Stomach smooth muscle (tissue), 2 donors: ENCODE measurements around the gene WDR18.

Experiments
- H3K27ac ChIP-seq: one replicate; pipeline ENCODE4 v1.7.0; 2013; ENCODE audit warnings: mild to moderate bottlenecking, low read length, inconsistent platforms
- H3K27me3 ChIP-seq, 2 donors: one replicate each; pipeline ENCODE4 v1.7.0; 2013; ENCODE audit warnings: low read length in 2 of 2; ENCODE audit not compliant: insufficient read depth in 2 of 2, control insufficient read depth in 1 of 2
- H3K36me3 ChIP-seq, 2 donors: one replicate each; pipeline ENCODE4 v1.7.0; 2013; ENCODE audit warnings: low read length in 2 of 2; ENCODE audit not compliant: control insufficient read depth in 2 of 2, insufficient read depth in 2 of 2
- H3K4me1 ChIP-seq: one replicate; pipeline ENCODE4 v1.7.0; 2013; ENCODE audit warnings: low read length; ENCODE audit not compliant: control insufficient read depth, insufficient read depth
- H3K4me3 ChIP-seq, 2 donors: one replicate each; pipeline ENCODE4 v1.7.0; 2013; ENCODE audit warnings: low read length in 2 of 2
- H3K9ac ChIP-seq, 2 donors: one replicate each; pipeline ENCODE4 v1.7.0; 2013; ENCODE audit warnings: low read length in 2 of 2, mild to moderate bottlenecking in 1 of 2
- H3K9me3 ChIP-seq, 2 donors: one replicate each; pipeline ENCODE4 v1.7.0; 2013; ENCODE audit warnings: low read length in 2 of 2; ENCODE audit not compliant: control insufficient read depth in 2 of 2
- donor health status: healthy.
- donor health status: Pancreatic carcinoma.

Gene WDR18

DNA sequence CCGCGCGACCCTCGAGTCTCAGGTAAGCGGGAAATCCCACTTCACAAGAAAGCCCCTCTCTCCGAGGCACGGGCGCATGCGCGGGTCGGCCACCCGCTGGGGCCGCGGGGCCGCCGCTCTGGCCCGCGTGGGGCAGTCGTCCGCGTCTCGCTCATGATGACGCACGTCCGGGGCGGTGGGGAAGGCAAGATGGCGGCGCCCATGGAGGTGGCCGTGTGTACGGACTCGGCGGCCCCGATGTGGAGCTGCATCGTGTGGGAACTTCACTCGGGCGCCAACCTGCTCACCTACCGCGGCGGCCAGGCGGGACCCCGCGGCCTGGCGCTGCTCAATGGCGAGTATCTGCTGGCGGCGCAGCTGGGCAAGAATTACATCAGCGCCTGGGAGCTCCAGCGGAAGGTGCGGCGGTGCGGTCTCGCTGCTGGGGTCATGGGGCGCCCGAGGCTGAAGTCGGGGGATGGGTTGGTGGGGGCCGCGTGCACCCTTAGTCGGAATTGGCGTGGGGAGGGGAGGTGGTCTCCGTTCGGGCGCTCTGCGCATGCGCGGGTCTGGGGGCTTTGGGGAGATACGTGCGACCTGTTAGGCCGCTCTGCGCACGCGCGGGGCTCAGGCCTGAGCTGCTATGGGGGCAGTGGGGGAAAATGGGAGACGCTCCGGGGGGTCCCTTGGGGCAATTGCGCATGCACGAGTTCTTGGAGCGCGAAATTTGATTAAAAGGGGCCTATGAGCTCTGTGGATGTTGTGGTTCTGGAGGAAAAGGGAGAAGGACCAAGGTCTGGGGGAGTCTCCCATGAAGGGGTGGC, at the start of gene WDR18:
WDR18 (plus strand) TSS at position 181 of the 803 bp plus-strand sequence; CDS start at position 190, 9 bp downstream.
- peaks cover 23% of the 10 kb centered on the region for H3K4me1 ChIP-seq

GRCh38 chr19:934865-935479, 49.2 kb upstream of the WDR18 start:
- peak overlapping the region in 1 of 2 donors; percentile 15 for H3K4me3 ChIP-seq
- H3K27ac ChIP-seq: peak overlapping the region; percentile 64
- peaks cover 33% of the 10 kb centered on the region for H3K4me1 ChIP-seq
- no peaks in the 10 kb centered on the region for H3K27me3 ChIP-seq
- H3K9me3 ChIP-seq: no peaks in the 10 kb centered on the region
- no peaks in the 10 kb centered on the region for H3K36me3 ChIP-seq
- no peak overlapping the region for H3K9ac ChIP-seq

More for the DNA sequence above, at the start of gene WDR18:
- H3K4me3 ChIP-seq: peak within 1 kb of the TSS; percentile 81 to 88
- peaks cover 0 to 6% of the 10 kb centered on the region in 2 donors for H3K36me3 ChIP-seq
- peak within 1 kb of the TSS; percentile 73 to 87 for H3K9ac ChIP-seq
- H3K27me3 ChIP-seq: no peaks in the 10 kb centered on the region
- peak within 1 kb of the TSS; percentile 85 for H3K27ac ChIP-seq
- H3K9me3 ChIP-seq: no peaks in the 10 kb centered on the region

DNA sequence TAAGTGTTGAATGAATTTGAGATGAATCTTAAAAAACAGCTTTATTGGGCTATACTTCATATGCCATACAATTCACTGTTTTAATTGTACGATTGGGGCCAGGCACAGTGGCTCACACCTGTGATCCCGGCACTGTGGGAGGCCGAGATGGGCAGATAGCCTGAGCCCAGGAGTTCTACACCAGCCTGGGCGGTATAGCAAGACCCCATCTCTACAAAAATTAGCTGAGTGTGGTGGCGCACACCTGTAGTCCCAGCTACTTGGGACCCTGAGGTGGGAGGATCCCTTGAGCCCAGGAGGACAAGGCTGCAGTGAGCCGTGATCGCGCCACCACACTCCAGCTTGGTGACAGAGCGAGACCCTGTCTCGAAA, 48.0 kb upstream of the WDR18 start:
- H3K27ac ChIP-seq: no peak overlapping the region
- no peaks in the 10 kb centered on the region for H3K27me3 ChIP-seq
- peaks cover 44% of the 10 kb centered on the region for H3K4me1 ChIP-seq
- no peaks in the 10 kb centered on the region for H3K9me3 ChIP-seq
- H3K4me3 ChIP-seq: no peak overlapping the region
- H3K36me3 ChIP-seq: no peaks in the 10 kb centered on the region
- no peak overlapping the region for H3K9ac ChIP-seq

DNA sequence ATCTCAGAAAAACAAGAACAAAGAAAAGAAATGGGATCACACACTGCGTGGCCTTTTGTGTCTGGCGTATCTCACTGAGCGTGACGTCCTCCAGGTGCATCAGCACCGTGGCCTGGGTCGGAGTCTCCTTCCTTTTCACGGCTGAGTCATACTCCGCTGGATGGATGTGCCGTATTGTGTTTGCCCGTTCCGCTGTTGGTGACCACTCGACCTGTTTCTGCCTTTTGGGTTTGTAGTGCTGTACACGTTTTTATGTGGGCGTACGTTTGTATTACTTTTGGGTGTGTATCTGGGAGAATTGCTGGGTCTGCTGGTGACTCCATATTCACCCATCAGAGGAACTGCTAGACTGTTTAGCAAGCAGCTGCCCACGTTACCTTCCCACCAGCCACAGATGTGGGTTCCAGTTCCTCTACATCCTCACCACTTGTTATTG, 46.9 kb upstream of the WDR18 start:
- Histone ChIP-seq H3K4me3 (no peak overlapping the region), H3K36me3 (no peaks in the 10 kb centered on the region), H3K9me3 (no peaks in the 10 kb centered on the region), H3K9ac (no peak overlapping the region), H3K4me1 (peaks cover 49% of the 10 kb centered on the region), H3K27me3 (no peaks in the 10 kb centered on the region), H3K27ac (no peak overlapping the region)

DNA sequence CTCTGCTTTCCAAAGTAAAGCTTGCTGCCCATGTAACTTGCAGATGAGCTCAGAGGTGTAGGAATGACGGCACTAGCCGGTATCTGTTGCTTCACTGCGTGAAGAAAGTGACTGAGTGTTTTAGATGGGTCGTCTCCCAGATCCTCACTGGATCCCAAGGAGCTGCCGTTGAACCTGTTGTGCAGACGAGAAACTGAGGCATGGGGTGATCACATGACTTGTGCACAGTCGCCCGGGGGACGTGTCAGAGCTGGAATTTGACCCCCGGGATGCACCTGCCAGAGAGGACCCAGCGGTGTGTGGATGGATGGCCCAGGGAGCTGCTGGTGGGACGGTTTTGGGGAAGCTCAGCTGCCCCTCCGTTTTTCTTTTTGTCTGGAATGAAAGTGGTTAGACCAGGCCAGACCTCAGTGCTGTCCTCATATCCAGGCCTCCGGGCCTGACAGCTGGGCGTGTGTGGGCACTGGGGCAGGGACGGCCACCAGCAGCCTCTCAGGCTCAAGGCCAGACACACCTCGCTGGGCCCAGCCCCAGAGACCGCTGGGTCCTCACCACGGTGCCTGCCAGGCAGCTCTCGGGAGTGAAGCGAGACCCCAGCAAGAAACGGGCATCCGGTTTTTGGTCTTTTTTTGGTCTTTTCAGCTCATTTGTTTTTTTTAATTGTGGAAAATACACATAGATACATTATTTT, 45.8 kb upstream of the WDR18 start:
- H3K4me1 ChIP-seq: peaks cover 40% of the 10 kb centered on the region
- no peak overlapping the region for H3K27ac ChIP-seq
- H3K36me3 ChIP-seq: peaks cover 0 to 3% of the 10 kb centered on the region in 2 donors
- no peaks in the 10 kb centered on the region for H3K27me3 ChIP-seq
- no peak overlapping the region for H3K4me3 ChIP-seq
- H3K9ac ChIP-seq: no peak overlapping the region
- no peaks in the 10 kb centered on the region for H3K9me3 ChIP-seq

GRCh38 chr19:939439-939838, 44.7 kb upstream of the WDR18 start:
- Histone ChIP-seq H3K9me3 (no peaks in the 10 kb centered on the region), H3K4me3 (no peak overlapping the region), H3K4me1 (peaks cover 29% of the 10 kb centered on the region), H3K27me3 (no peaks in the 10 kb centered on the region), H3K9ac (no peak overlapping the region), H3K36me3 (peaks cover 0 to 3% of the 10 kb centered on the region in 2 donors), H3K27ac (no peak overlapping the region)

DNA sequence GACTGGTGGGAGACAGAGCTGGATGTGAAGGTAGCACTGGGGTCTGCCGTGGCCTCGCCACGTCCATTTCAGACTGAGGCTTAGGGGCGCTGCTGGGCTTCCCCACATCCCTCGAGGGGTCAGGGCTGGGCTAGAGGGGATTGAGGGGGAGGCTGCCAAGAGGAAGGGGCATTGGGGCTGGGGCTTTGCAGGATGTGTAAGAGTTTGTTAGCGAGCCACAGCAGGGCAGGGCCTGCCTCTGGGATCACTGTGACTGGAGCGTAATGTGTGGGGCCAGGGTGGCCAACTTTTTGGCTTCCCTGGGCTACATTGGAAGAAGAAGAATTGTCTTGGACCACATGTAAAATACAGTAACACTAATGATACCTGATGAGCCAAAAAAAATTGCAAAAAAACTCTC, 44.2 kb upstream of the WDR18 start:
- H3K4me3 ChIP-seq: no peak overlapping the region
- peaks cover 0 to 3% of the 10 kb centered on the region in 2 donors for H3K36me3 ChIP-seq
- peak overlapping the region; percentile 66 for H3K27ac ChIP-seq
- no peaks in the 10 kb centered on the region for H3K9me3 ChIP-seq
- no peak overlapping the region for H3K9ac ChIP-seq
- H3K4me1 ChIP-seq: peaks cover 24% of the 10 kb centered on the region
- no peaks in the 10 kb centered on the region for H3K27me3 ChIP-seq

- no peaks in the 10 kb centered on the region for H3K27me3 ChIP-seq
- H3K36me3 ChIP-seq: peaks cover 0 to 3% of the 10 kb centered on the region in 2 donors
- H3K27ac ChIP-seq: peak overlapping the region; percentile 66
- H3K4me3 ChIP-seq: peak overlapping the region; percentile 55 to 74
- H3K9me3 ChIP-seq: no peaks in the 10 kb centered on the region
- peak overlapping the region; percentile 47 to 60 for H3K9ac ChIP-seq
- peaks cover 19% of the 10 kb centered on the region for H3K4me1 ChIP-seq
Measured at GRCh38 chr19:940591-941291, 43.4 kb upstream of the WDR18 start.

DNA sequence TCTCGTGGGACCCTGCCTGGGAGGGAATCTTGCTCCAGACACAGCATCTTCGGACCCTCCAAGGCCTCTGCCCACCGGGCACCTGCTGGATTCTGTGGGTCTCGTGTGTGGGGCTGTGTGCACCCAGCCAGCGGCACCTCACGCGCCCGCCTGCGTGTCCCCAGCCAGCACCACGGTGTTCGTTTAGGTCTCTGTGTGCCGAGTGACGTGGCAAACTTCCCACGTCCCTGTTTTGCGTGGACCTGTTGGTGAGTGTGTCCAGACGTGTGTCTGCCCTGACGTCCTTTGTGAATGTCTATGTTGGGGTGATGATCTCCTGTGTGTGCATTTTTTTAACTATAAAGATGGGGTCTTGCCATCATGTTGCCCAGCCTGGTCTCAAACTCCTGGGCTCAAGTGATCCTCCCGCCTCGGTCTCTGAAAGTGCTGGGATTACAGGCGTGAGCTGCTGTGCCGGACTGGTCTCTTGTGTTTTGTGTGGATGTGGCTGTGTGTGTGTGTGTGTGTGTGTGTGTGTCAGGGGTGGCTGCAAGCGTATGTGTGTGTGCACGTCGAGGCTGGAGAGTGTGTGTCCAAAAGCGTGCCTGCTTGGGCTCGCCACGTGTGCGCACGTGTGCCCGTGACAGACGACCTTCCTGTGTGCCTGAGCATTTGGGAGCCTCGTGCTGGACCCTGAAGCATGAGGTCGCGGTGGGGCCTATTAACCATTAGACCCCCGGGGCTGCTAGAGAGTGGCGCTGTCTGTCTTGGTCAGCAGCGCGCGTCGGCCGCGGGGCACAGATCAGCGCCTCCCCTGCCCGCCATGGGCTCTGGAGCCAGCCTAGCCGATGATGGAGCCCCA, 42.6 kb upstream of the WDR18 start:
- H3K27ac ChIP-seq: peak overlapping the region; percentile 24
- no peaks in the 10 kb centered on the region for H3K27me3 ChIP-seq
- peaks cover 0 to 3% of the 10 kb centered on the region in 2 donors for H3K36me3 ChIP-seq
- H3K9me3 ChIP-seq: no peaks in the 10 kb centered on the region
- H3K4me1 ChIP-seq: peaks cover 19% of the 10 kb centered on the region
- H3K4me3 ChIP-seq: peak overlapping the region; percentile 55 to 74
- H3K9ac ChIP-seq: peak overlapping the region; percentile 29 to 60
